KOPT-K1 (cell line): Measurements from ENCODE around the gene PPIF.

Source experiments
- H3K27ac ChIP-seq: fragments of 200-600 bp; sonication (generic); 2 replicates; pipeline ENCODE4 v1.5.1; 2016; ENCODE audit warnings: antibody characterized with exemption, mild to moderate bottlenecking, low read depth, low read length; ENCODE audit not compliant: poor library complexity, severe bottlenecking
- H3K36me3 ChIP-seq: fragments of 200-600 bp; sonication (generic); 2 replicates; pipeline ENCODE4 v1.5.1; 2017; ENCODE audit warnings: antibody characterized with exemption, mild to moderate bottlenecking, low read length, moderate library complexity; ENCODE audit not compliant: insufficient read depth
- H3K9me3 ChIP-seq: fragments of 200-600 bp; sonication (generic); 2 replicates; pipeline ENCODE4 v1.5.1; 2017; ENCODE audit warnings: antibody characterized with exemption, low read length, mild to moderate bottlenecking; ENCODE audit not compliant: insufficient read depth, poor library complexity, severe bottlenecking

The PPIF gene

GRCh38 chr10:79378383-79378646 lies 31.0 kb downstream of the PPIF start:
- Histone ChIP-seq H3K9me3 (no peaks in the 10 kb centered on the region), H3K27ac (no peak overlapping the region), H3K36me3 (no peaks in the 10 kb centered on the region)

- H3K27ac ChIP-seq = no peak overlapping the region
- no peaks in the 10 kb centered on the region for H3K9me3 ChIP-seq
- H3K36me3 ChIP-seq = no peaks in the 10 kb centered on the region
These were observed 31.6 kb downstream of the PPIF start for GRCh38 chr10:79378647-79379511.

GRCh38 chr10:79379512-79380124 lies 32.3 kb downstream of the PPIF start:
- H3K27ac ChIP-seq = no peak overlapping the region
- H3K36me3 ChIP-seq = no peaks in the 10 kb centered on the region
- no peaks in the 10 kb centered on the region for H3K9me3 ChIP-seq

- H3K27ac ChIP-seq = no peak overlapping the region
- H3K9me3 ChIP-seq = no peaks in the 10 kb centered on the region
- no peaks in the 10 kb centered on the region for H3K36me3 ChIP-seq
These were observed 33.1 kb downstream of the PPIF start for GRCh38 chr10:79380125-79380945.

DNA sequence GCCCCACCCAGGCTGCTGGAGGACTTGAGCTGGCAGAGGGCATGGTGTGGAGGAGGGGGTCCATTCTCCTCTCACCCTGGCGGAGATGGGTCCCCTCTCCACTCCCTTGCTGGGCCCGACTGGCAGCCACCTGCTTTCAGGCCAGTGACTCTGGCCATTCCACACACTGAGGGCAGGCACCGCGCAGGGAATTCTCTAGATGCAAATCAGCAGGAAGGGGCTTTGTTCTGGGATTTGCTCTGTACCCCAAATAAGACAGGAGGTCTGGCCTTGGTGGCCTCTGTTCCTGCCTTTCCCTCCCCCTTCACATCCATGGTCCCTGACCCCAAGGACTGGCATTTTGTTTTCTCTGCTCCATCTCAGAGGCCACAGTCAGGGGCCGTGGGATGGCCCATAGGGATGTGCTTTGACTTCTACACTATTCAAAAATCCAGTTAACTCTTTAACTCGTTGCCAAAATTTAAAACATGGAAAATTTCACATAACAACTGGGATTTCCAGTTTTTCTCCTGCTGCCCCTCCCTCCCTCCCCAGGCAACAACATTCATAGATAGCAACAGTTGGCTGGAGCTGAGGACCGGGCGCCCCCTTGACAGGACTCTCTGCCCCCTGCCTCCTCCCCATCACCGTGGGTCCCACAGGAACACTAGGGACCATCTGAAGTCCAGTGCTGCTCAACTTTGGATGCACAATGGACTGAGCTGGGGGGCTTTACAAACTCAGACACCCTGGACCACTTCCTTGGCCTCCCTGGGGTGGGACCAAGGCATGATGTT lies 33.9 kb downstream of the PPIF start:
- H3K36me3 ChIP-seq = no peaks in the 10 kb centered on the region
- H3K27ac ChIP-seq = no peak overlapping the region
- no peaks in the 10 kb centered on the region for H3K9me3 ChIP-seq

DNA sequence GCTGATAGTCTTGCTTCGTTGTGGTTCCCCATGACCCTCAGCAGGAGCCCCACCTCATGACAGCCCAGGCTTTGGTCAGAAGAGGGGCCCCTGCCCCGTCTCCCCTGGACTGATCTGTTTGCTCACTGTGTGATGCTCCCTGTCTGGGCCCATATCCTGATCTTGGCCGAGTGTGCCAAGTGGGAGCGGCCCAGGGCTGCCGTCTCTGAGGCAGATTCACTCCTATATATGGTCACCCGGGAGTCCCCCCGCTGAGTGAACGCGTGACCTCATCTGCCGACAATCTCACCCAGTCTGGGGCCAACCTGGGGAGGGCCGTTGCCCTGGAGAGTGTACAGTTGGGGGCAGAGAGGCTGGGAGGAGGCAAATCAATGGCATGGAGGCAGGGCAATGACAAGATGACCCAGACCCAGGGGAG lies 34.5 kb downstream of the PPIF start:
- no peak overlapping the region for H3K27ac ChIP-seq

GRCh38 chr10:79382491-79382941 lies 35.2 kb downstream of the PPIF start:
- H3K27ac ChIP-seq = no peak overlapping the region
- no peaks in the 10 kb centered on the region for H3K36me3 ChIP-seq
- H3K9me3 ChIP-seq = no peaks in the 10 kb centered on the region

More for the DNA sequence above, 34.5 kb downstream of the PPIF start:
- Histone ChIP-seq H3K9me3 (no peaks in the 10 kb centered on the region), H3K36me3 (no peaks in the 10 kb centered on the region)

GRCh38 chr10:79383974-79384606 lies 36.8 kb downstream of the PPIF start:
- Histone ChIP-seq H3K27ac (no peak overlapping the region), H3K9me3 (no peaks in the 10 kb centered on the region), H3K36me3 (no peaks in the 10 kb centered on the region)

DNA sequence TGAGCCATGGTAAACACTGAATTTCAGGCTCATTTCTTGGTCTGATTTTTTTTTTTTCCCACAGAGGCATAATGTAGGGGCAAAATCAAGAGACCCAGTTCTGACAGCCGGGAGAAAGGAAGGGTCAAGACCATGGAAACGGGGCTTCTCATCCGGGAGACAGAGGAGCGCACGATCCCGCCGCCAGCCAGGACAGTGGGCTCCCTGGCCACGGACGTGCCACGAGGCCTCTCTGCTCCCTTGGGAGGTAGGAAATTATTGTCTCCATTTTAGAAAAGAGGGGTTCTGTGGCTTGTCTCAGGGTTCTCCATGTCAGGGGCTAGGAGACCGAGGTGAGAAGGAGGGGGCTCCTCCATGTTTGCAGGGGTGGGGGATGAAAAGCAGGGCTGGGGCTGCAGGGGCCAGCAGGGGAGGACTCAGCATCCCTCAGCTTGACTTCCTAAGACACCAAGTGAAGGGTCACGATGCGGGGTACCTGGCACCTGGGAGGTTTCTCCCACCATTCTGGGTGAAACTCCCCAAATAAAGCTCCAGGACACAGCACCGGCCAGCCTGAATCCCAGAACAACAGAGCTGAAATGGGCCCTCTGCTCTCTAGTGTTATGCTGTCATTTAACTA lies 37.6 kb downstream of the PPIF start:
- H3K36me3 ChIP-seq = no peaks in the 10 kb centered on the region
- no peak overlapping the region for H3K27ac ChIP-seq
- H3K9me3 ChIP-seq = no peaks in the 10 kb centered on the region

DNA sequence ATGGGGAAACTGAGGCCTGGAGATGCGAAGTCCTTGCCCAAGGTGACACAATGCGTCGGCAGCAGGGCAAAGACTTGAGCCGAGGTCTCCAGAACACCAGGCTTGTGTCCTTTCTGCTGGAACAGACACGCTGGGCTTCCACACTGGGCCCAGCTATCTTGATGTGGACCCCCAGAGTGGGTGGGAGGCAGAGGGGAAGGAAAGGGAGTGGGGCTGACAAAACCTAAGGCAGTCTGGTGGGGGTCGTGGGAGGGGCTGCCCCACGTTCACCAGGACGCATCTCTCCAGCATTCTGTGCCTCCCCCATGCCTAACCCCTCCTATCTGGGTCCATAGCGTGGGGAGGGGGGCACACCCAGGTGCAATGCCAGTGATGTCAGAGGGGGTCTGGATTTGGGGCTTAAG lies 38.1 kb downstream of the PPIF start:
- no peaks in the 10 kb centered on the region for H3K9me3 ChIP-seq
- no peaks in the 10 kb centered on the region for H3K36me3 ChIP-seq
- H3K27ac ChIP-seq = no peak overlapping the region

DNA sequence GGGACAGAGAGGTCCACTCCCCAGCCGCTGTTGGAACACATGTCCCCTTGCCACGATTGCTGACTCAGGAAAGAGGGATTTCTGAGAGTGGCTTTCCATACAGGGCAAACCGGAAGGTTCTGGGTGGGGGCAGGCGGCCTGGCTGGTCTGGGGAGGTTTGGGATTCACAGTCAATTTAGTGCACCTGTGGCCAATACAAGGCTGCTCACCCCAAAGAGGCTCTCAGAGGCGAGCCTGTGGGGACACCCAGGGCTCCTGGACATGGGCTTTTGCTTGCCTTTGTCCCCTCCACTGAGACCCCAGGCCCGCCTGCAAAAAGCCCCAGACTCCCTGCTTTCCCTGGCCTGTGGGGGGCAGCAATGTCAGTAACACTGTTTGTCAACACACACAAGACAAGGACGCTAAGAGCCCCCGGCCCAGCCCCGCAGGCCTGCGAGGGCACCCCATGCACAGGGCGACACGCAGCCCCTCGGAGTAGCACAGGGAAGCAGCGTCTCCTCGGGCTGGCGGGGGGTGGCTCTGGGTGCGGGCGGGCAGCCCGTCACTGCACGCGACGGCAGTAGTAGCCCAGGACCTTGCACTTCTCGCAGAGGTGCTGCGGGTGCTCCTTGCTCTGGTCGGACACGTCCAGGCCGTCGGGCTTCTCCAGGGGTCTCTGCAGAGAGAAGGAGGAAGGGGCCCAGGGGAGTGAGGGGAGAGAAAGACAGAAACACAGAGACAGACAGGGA lies 38.7 kb downstream of the PPIF start:
- no peak overlapping the region for H3K27ac ChIP-seq
- H3K36me3 ChIP-seq = no peaks in the 10 kb centered on the region
- no peaks in the 10 kb centered on the region for H3K9me3 ChIP-seq

GRCh38 chr10:79386637-79387465 lies 39.6 kb downstream of the PPIF start:
- Histone ChIP-seq H3K27ac (no peak overlapping the region), H3K9me3 (no peaks in the 10 kb centered on the region), H3K36me3 (no peaks in the 10 kb centered on the region)

GRCh38 chr10:79387466-79387973 lies 40.3 kb downstream of the PPIF start:
- H3K36me3 ChIP-seq = no peaks in the 10 kb centered on the region
- no peak overlapping the region for H3K27ac ChIP-seq
- no peaks in the 10 kb centered on the region for H3K9me3 ChIP-seq
